GM12875 (cell line): ENCODE results near the gene PML.

Source experiments
- H3K4me3 ChIP-seq: one replicate; pipeline ENCODE4 v1.5.1; 2011; ENCODE audit warnings: low read depth, low read length, control low read depth
- CTCF ChIP-seq: IDR thresholded peaks from 2 replicates; pipeline ENCODE4 v1.5.1; 2011; ENCODE audit warnings: low read depth, mild to moderate bottlenecking, control low read depth, inconsistent platforms, low read length, moderate library complexity, borderline replicate concordance; ENCODE audit not compliant: insufficient read depth

PML gene, protein sequence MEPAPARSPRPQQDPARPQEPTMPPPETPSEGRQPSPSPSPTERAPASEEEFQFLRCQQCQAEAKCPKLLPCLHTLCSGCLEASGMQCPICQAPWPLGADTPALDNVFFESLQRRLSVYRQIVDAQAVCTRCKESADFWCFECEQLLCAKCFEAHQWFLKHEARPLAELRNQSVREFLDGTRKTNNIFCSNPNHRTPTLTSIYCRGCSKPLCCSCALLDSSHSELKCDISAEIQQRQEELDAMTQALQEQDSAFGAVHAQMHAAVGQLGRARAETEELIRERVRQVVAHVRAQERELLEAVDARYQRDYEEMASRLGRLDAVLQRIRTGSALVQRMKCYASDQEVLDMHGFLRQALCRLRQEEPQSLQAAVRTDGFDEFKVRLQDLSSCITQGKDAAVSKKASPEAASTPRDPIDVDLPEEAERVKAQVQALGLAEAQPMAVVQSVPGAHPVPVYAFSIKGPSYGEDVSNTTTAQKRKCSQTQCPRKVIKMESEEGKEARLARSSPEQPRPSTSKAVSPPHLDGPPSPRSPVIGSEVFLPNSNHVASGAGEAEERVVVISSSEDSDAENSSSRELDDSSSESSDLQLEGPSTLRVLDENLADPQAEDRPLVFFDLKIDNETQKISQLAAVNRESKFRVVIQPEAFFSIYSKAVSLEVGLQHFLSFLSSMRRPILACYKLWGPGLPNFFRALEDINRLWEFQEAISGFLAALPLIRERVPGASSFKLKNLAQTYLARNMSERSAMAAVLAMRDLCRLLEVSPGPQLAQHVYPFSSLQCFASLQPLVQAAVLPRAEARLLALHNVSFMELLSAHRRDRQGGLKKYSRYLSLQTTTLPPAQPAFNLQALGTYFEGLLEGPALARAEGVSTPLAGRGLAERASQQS

GRCh38 chr15:73994413-73994883 lies at the start of gene PML:
TSS of gene PML (plus strand) at chr15:73994716. CDS start at chr15:73994813, 97 bp downstream.
- no peak for TF ChIP-seq CTCF

DNA sequence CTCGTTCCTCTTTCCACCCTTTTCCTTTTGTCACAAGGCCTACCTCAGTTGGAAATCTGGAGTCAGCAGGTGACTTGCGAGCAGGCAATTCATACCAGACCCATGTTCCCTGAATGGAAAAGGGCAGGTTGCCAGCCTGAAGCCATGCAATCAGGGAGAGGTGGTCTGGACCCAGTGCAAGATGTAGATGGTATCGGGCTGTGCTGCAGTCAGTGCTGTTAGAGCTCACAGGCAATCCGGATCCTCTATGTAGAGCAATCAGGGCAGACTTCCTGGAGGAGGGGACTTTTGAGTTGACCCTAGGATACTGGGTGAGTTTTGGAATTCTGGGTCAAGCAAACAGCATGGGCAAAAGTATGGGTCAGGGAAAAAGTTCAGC lies 49.4 kb upstream of the PML start:
- TF ChIP-seq CTCF, result no peak
- no peak overlapping the region for H3K4me3 ChIP-seq

More at GRCh38 chr15:73994413-73994883, at the start of gene PML:
- H3K4me3 ChIP-seq, result peak within 1 kb of the TSS; percentile 95

DNA sequence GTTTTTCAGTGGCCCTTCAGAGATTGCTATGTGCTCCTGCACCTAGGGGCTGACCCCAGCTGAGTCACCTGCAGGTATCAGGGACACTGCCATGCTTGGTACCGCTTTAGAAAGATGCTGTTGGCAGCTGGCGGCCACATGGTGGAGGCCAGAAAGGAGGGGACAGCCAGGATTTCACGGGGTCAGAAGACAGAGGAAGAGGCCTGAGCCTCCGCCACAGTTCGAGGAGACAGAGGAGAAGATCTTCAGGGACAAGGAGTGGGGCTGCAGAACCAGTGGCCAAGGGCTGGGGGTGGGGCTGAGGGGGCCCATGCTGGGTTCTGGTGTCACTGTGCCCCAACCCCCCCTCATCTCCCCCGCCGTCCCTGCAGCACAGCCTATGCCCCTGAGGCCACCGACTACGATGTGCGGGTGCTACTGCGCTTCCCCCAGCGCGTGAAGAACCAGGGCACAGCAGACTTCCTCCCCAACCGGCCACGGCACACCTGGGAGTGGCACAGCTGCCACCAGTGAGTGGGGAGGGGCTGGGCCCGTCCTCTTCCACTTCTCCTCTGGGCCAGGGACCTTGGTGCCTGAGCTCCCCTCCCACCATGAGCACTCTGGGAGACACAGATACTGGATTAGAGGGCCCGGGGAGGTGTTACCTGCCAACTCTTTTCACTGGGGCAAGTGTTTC lies 48.3 kb upstream of the PML start:
- no peak overlapping the region for H3K4me3 ChIP-seq
- TF ChIP-seq CTCF, result no peak

DNA sequence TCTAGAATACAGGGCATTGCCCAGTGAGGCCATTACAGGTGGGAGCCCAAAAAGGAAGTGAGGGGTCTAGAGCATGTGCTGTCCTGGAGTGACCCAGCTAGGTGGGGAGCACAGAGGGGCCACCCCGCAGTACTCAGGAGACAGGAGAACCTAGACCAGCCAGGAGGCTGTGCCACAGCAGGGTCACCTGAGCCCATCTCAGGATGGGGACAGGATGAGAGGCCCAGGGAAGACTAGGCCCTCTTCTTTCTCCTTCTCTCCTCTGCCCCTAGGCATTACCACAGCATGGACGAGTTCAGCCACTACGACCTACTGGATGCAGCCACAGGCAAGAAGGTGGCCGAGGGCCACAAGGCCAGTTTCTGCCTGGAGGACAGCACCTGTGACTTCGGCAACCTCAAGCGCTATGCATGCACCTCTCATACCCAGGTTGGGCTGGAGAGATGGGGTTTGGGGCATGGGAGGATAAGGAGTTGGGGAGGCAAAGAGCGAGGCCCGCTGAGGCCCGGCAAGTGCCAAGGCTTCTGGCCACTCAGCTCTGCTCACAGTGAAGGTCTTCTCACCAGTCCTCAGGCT lies 47.6 kb upstream of the PML start:
- no peak for TF ChIP-seq CTCF
- H3K4me3 ChIP-seq, result no peak overlapping the region

DNA sequence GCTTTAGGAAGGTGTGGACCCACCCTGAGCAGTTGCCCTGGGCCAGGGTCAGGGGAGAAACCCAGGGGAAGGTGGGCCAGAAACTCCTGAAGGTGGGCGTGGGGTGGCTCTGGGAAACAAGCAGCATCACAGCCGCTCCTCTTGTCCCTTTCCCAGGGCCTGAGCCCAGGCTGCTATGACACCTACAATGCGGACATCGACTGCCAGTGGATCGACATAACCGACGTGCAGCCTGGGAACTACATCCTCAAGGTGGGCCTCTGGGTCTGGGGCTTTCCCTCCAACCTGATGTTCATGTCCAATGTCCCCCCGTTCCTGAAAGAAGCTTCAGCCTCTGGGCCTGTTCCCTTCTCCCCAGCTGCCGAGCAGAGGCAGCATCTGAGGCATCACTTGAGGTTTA lies 46.9 kb upstream of the PML start:
- H3K4me3 ChIP-seq, result no peak overlapping the region
- no peak for TF ChIP-seq CTCF

GRCh38 chr15:73948396-73948795 lies 46.1 kb upstream of the PML start:
- no peak overlapping the region for H3K4me3 ChIP-seq
- TF ChIP-seq CTCF, result no peak
